ENCODE measurements around the gene ICAM3.

The ICAM3 gene

GRCh38 chr19:10299545-10300458 is 39.6 kb downstream of the ICAM3 start:
- TF ChIP-seq SIN3A (IDR thresholded peaks at IDR 0.05; ENCODE audit: borderline replicate concordance, insufficient read depth, low read length) (no peak), TAF1 (IDR thresholded peaks at IDR 0.05; ENCODE audit: borderline replicate concordance, insufficient read depth, low read length) (no peak), FOXP2 (optimal IDR thresholded peaks at IDR 0.05; ENCODE audit: borderline replicate concordance, extremely low read depth, extremely low read length, insufficient read depth) (no peak), POLR2AphosphoS5 (IDR thresholded peaks at IDR 0.05; ENCODE audit: low read depth, low read length) (no peak), REST (IDR thresholded peaks at IDR 0.05; ENCODE audit: insufficient read depth in 1 of 2, low read depth in 2 of 2, low read length in 2 of 2) (no peak)

GRCh38 chr19:10295847-10296591 is 43.4 kb downstream of the ICAM3 start:
- no peak for TF ChIP-seq POLR2AphosphoS5 (IDR thresholded peaks at IDR 0.05; ENCODE audit: low read depth, low read length)
- TF ChIP-seq SIN3A (IDR thresholded peaks at IDR 0.05; ENCODE audit: borderline replicate concordance, insufficient read depth, low read length), result no peak
- no peak for TF ChIP-seq TAF1 (IDR thresholded peaks at IDR 0.05; ENCODE audit: borderline replicate concordance, insufficient read depth, low read length)
- no peak for TF ChIP-seq FOXP2 (optimal IDR thresholded peaks at IDR 0.05; ENCODE audit: borderline replicate concordance, extremely low read depth, extremely low read length, insufficient read depth)
- no peak for TF ChIP-seq REST (IDR thresholded peaks at IDR 0.05; ENCODE audit: insufficient read depth in 1 of 2, low read depth in 2 of 2, low read length in 2 of 2)

- TF ChIP-seq SIN3A (IDR thresholded peaks at IDR 0.05; ENCODE audit: borderline replicate concordance, insufficient read depth, low read length) (no peak), TAF1 (IDR thresholded peaks at IDR 0.05; ENCODE audit: borderline replicate concordance, insufficient read depth, low read length) (no peak)
These were observed 44.0 kb downstream of the ICAM3 start for GRCh38 chr19:10295305-10295846.

- no peak for TF ChIP-seq FOXP2 (optimal IDR thresholded peaks at IDR 0.05; ENCODE audit: borderline replicate concordance, extremely low read depth, extremely low read length, insufficient read depth)
- TF ChIP-seq REST (IDR thresholded peaks at IDR 0.05; ENCODE audit: insufficient read depth in 1 of 2, low read depth in 2 of 2, low read length in 2 of 2), result no peak
- no peak for TF ChIP-seq SIN3A (IDR thresholded peaks at IDR 0.05; ENCODE audit: borderline replicate concordance, insufficient read depth, low read length)
- TF ChIP-seq TAF1 (IDR thresholded peaks at IDR 0.05; ENCODE audit: borderline replicate concordance, insufficient read depth, low read length), result no peak
- no peak for TF ChIP-seq POLR2AphosphoS5 (IDR thresholded peaks at IDR 0.05; ENCODE audit: low read depth, low read length)
These were observed 45.1 kb downstream of the ICAM3 start for GRCh38 chr19:10294368-10294697.

- no peak for TF ChIP-seq TAF1 (IDR thresholded peaks at IDR 0.05; ENCODE audit: borderline replicate concordance, insufficient read depth, low read length)
- no peak for TF ChIP-seq REST (IDR thresholded peaks at IDR 0.05; ENCODE audit: insufficient read depth in 1 of 2, low read depth in 2 of 2, low read length in 2 of 2)
- no peak for TF ChIP-seq SIN3A (IDR thresholded peaks at IDR 0.05; ENCODE audit: borderline replicate concordance, insufficient read depth, low read length)
- no peak for TF ChIP-seq FOXP2 (optimal IDR thresholded peaks at IDR 0.05; ENCODE audit: borderline replicate concordance, extremely low read depth, extremely low read length, insufficient read depth)
- TF ChIP-seq POLR2AphosphoS5 (IDR thresholded peaks at IDR 0.05; ENCODE audit: low read depth, low read length), result no peak
These were observed 45.6 kb downstream of the ICAM3 start for GRCh38 chr19:10293637-10294367.

Measured in PFSK-1 (cell line).